ENCODE results near the gene ALG11.

GRCh38 chr13:52004511-52005170 is 7.6 kb upstream of the ALG11 start:
- TF ChIP-seq SUZ12 (IDR thresholded peaks at IDR 0.05) (no peak), HDGF (IDR thresholded peaks at IDR 0.05; ENCODE audit: borderline replicate concordance) (no peak), CTBP1 (IDR thresholded peaks at IDR 0.05; ENCODE audit: borderline replicate concordance) (no peak), BHLHE40 (IDR thresholded peaks at IDR 0.05; ENCODE audit: borderline replicate concordance) (no peak), TARDBP (IDR thresholded peaks at IDR 0.05) (no peak), FOXA1 (IDR thresholded peaks at IDR 0.05) (no peak)

Data from HEK293T (cell line).